GM12865 (cell line): ENCODE data around the gene GRID1.
A peak's percentile ranks its signal among the peaks of the same experiment; 100 is the strongest.

ENCODE experiments used
- DNase-seq: peaks from one replicate; pipeline ENCODE4 v3.0.0; 2010; ENCODE audit warnings: low read depth
- H3K4me3 ChIP-seq: 2 replicates; pipeline ENCODE4 v1.5.1; 2011; ENCODE audit warnings: mild to moderate bottlenecking, low read depth, low read length, control low read depth
- TF ChIP-seq, protein P1 (sequence below): IDR thresholded peaks from 2 replicates; pipeline ENCODE4 v1.5.1; 2011; ENCODE audit warnings: low read length, control low read depth, low read depth, inconsistent platforms; ENCODE audit not compliant: insufficient read depth; ENCODE audit errors: missing control alignments

GRID1 gene

DNA sequence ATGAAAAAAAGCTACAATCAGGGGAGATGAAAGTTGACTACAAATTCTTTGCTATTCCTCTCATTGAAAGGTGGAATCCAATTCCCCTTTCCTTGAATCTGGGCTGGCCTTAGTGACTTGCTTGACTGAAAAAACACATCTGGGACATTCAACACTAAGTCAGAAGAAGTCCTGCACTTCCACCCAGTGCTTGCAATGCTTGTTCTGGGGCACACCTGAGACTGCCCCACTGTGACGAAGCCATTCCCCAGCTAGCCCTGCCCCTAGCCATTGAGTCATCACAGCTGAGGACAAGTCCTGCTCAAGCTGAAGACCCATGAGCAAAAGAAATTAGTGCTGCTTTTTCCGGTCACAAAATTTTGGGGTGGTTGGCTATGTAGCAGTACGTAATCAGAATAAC, 19.2 kb upstream of the GRID1 start:
- no peak overlapping the region for H3K4me3 ChIP-seq
- TF ChIP-seq, protein P1, sequence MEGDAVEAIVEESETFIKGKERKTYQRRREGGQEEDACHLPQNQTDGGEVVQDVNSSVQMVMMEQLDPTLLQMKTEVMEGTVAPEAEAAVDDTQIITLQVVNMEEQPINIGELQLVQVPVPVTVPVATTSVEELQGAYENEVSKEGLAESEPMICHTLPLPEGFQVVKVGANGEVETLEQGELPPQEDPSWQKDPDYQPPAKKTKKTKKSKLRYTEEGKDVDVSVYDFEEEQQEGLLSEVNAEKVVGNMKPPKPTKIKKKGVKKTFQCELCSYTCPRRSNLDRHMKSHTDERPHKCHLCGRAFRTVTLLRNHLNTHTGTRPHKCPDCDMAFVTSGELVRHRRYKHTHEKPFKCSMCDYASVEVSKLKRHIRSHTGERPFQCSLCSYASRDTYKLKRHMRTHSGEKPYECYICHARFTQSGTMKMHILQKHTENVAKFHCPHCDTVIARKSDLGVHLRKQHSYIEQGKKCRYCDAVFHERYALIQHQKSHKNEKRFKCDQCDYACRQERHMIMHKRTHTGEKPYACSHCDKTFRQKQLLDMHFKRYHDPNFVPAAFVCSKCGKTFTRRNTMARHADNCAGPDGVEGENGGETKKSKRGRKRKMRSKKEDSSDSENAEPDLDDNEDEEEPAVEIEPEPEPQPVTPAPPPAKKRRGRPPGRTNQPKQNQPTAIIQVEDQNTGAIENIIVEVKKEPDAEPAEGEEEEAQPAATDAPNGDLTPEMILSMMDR = no peak

DNA sequence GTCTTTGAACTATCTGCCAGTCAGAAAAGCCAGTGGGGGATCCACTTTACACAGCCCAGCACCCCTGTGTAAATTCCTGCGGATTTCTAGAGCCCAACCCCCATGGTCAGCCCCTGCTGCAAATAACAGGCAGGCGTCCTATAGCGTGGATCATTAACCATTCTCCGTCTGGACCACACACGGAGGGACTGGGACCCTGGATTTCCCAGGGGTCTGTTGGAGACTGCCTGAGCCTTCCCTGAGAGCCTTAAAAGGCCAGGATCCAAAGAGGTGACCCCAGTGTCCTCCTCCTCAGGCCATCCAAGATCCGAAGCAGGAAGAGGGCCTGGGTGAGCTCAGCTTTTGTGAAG, 11.2 kb upstream of the GRID1 start:
- TF ChIP-seq, protein P1 = no peak
- H3K4me3 ChIP-seq = no peak overlapping the region
- DNase-seq = no peak

More for the DNA sequence above, 19.2 kb upstream of the GRID1 start:
- DNase-seq = no peak

DNA sequence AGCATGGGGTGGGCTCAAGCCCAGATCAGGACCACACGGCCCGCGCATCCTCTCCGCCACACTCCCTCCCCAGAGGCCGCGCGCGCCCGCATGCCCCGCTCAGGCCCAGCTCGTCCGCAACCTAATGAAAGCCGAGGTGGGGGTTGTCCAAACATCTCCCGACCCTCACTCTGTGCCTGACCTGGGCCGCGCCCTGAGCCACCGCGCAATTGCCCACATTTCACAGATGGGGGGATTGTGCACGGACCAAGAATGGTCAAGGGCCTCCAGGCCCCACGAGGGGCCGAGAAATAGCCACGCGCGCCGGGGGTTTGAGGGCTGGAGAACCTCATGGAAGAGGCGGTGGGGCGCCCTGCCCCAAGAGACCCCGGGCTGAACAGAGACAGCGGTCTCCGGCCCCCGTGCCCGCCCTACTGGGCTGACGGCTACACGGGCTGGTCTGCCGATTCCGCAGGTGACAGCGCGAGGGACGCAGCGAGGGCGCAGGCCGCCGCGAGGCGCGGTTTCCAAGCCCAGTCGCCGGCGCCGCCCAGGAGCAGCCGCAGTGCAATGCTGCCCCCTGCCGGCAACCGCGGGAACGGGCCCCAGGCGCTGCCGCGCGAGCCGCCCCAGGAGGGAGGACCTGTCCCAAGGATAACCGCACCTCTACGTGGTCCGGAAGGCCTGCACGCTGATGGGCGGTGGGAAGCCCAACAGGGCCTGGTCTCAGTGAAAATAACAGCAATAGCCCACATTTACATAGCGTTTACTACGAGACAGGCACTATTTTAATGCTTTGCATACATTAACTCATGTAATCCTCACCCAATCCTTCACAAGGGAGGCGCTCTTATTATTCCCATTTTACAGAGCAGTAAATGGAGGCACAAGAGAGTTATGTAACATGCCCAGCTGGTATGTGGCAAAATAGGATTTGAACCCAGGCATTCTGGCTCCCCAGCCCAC, 10.5 kb upstream of the GRID1 start:
- TF ChIP-seq, protein P1 = peak; percentile 96
- peak; percentile 78 for DNase-seq
- no peak overlapping the region for H3K4me3 ChIP-seq

DNA sequence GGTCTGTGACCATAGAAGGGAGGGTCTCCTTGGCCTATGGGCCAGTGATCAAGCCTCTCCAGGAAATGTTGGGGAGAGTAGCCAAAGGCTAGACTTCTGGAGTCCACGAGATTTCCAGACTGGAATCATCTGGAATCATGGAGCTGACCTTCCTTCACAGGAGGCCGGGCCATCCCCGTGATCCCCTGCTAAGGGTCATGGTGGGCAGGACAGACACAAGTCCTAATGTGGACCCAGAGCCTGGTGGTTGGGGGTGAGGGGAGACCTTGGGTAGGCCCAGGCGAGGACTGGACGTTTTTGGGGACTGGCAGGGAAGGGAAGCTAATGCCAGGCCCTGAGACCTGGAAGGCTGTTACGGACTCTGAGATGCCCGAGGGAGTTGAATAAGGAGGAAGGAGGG, 9.8 kb upstream of the GRID1 start:
- DNase-seq = no peak
- H3K4me3 ChIP-seq = no peak overlapping the region
- TF ChIP-seq, protein P1 = no peak

DNA sequence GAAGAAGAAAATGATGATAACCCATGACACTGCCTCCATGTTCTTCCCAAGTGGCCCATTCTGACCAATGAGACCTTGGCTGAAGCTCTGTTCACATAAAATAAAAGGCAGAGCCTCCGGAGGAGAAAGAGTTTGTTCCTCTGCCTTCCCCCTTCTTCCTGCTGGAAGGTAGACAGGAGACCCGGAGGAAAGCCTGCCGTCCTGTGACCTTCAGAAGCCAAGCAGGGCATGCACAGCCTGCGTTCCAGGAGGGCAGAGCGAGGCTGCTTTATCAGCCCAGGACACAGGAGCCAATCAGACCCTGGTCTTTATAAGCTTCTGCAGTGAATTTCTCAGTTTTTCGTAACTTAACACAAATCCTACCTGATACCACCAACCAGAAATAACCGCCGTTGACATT, 8.6 kb upstream of the GRID1 start:
- TF ChIP-seq, protein P1 = no peak

DNA sequence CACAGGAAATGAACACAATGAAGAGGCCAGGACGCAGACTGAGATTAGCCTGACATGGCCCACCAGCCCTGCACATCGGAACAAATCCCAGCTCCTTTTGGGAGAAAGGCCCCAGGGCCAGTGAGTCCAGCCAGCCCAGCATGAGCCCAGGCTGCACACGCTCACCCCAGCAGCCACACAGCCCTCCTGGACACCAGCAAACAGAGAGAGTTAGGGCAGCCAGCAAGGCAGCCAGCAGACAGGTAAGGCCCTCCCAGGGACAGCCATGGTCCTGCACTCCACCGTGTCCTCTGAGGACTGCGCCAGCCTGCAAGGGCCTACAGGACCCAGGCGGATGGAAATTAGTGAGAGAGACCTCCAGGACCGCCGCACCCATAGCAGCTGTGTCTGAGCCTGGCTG, 8.1 kb upstream of the GRID1 start:
- no peak overlapping the region for H3K4me3 ChIP-seq
- TF ChIP-seq, protein P1 = no peak
- DNase-seq = no peak

More for the DNA sequence above, 8.6 kb upstream of the GRID1 start:
- no peak overlapping the region for H3K4me3 ChIP-seq
- DNase-seq = no peak
